NCI-H2227 treated with DMSO at 0.1 percent for 48 hours (cell line): ENCODE results near the gene UBN2.
"Not testable (repeated sequence)": the region's sequence is repeated elsewhere in the genome, so short reads cannot be mapped to it uniquely, and the experiment has no call there.

Source experiments
- DNase-seq: peaks from one replicate; lab custom pipeline; 2025; lab: John Stamatoyannopoulos, UW

UBN2 gene

DNA sequence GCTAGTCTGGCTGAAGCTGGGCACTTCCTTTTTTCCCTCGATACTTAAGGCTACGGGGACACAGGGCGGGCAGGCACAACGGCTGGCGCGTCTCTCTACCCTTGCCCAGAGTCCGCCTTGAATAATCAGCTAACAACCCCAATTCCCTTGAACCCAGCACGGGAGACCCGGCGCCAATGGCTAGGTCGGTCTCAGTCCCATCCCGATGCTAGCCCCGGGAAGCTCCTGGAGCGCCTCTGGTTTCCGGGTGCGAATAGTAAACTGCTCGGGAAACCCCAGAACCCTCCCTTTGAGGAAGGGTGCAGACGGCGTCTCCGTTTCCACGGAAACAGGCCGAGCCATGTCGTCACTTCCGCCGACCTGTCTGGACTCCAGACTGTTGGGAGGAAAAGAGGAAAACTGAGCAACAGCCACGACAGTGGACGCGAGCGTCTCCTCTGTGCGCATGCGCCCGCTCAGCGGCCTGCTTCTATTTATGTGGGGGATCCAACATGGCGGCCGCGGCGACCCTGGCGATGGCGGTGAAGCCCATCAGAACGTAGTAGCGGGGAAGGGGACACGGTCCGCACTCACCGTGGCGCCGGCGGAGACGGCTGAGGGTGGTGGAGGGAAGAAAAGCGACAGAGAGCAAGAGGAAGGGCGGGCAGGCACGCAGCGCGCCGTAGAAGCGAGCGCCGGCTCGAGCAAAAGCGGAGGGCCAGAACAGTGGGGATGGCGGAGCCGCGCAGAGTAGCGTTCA is at the start of gene UBN2:
UBN2 (plus strand) TSS at position 464 of the 739 bp plus-strand sequence; CDS start at position 712, 248 bp downstream.
- DNase-seq: peak; percentile 92

DNA sequence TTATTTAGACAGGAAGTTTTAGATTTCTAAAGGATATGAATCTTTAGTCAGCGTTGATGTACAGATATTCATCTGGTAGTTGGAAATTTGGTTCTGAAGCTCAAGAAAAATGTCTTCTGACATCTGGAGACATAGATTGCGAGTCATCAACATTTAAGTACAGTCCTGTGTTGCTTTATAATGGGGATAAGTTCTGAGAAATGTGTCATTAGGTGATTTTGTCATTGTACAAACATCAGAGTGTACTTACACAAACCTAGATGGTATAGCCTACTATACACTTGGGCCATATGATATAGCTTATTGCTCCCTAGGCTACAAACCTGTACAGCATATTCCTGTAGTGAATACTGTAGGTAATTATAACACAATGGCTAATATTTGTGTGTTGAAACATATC is 49.6 kb upstream of the UBN2 start:
- no peak for DNase-seq

DNA sequence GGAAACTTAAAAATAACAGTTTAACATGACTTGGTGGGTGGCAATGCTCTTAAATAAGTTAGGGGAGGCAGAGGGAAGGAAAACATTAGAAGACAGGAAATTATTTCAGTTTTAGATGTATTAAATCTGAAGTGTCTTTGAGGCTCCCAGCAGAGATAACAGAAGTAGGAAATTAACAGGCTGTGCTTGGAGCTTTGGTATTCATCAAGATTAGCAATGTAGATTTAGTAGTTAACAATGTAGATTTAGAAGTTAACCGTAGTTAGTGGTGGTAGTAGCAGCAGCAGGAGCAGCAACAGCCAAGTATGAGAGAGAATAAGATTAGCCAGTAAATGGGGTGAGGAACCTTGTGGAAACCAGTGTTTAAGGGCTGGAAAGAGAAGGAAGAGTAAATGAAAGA is 48.7 kb upstream of the UBN2 start:
- no peak for DNase-seq

DNA sequence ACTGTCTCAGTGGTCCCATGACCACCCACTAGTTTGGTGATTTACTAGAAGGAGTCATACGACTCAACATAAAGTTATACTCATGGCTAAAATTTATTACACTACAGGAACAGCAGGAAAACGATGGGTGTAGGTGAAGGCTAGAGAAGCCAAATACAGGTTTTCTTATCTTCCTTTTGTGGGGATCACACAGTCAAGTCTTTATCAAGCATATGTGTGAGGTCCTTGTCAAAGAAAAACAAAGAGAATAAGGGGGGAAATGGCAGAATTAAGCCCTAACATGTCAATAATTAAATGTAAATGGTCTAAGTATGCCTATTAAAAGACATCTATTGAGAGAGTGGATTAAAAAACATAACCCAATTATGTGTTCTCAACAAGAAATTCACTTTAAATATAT is 47.8 kb upstream of the UBN2 start:
- no peak for DNase-seq

DNA sequence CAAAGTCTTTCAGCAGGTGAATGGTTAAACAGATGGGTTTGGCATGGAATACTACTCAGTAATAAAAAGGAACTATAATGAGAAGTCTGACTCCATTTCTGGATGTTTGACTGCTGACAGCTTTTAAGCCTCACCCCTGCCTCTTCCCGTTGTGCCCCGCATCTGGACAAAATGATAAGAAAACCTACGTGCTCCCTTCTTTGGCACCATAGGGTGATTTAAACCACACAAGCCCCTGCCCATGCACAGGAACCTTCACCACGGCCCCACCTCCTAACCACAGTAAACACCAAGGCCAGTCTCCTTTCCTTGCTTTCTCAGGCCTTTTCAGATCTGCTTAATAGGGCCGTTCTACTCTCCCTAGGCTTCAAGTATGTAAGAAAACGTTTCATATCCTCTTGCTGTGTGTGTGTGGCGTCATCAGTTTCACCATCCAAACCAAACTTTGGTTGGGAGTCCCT is 47.1 kb upstream of the UBN2 start:
- DNase-seq: no peak

DNA sequence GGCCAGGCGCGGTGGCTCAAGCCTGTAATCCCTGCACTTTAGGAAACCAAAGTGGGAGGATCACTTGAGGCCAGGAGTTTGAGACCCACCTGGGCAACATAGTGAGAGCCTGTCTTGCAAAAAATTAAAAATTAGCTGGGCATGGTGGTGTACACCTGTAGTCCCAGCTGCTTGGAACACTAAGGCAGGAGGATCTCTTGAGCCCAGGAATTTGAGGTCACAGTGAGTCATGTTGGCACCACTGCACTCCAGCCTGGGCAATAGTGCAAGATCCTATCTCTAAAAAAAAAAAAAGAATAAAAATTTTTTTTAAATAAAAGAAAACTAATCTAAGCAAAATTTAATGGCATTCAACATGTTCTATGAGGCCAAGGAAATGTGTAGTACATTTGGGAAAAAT is 44.9 kb upstream of the UBN2 start:
- no peak for DNase-seq

DNA sequence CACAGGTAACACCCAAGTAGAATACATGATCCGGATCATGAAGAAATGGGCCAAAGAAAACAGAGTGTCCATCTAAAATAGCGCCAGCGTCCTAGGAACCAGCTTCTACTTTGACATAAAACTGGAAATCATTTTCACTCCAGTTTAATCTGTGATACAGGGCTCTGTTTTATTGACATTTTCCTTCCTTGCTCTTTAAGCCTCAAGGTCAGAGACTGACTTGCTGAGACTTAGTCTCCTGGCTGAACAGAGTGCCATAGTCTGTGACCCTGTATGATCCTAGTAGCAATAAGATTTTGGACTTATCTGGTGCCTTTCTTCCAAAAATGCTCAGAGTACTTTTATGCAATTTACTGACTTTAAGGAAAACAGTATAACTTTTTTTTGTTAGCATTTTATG is 41.7 kb upstream of the UBN2 start:
- DNase-seq: no peak

DNA sequence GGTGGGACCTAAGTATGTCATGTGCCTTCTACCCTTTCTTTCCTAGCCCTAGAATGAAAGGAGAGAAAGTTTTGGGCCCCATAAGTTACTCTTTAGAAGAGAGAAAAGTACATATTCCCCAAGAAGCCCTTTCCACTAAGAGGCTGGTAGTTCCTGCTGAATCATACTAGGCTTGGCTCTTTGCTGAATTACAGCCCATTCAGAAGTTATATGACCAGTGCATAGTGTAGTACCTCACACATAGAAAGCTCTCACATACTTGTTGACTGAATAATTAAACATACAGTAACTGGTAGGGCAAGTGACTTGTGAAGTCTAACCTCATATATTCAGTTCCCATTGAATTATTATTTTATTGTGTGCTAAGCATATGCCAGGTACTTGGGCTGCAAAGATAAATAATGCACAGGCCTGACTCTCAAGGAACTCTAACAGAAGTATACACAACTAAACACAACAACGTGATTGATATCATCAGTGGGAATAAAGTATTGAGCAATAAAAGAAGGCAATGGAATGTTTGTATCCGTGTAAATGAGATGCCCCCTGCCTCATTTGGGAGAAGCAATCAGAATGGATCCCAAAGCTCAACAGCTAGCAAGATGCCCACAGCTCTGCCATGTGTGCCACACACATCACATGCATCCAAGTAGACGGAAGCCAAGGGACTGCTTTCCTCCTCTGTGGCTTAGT is 38.9 kb upstream of the UBN2 start:
- no peak for DNase-seq

DNA sequence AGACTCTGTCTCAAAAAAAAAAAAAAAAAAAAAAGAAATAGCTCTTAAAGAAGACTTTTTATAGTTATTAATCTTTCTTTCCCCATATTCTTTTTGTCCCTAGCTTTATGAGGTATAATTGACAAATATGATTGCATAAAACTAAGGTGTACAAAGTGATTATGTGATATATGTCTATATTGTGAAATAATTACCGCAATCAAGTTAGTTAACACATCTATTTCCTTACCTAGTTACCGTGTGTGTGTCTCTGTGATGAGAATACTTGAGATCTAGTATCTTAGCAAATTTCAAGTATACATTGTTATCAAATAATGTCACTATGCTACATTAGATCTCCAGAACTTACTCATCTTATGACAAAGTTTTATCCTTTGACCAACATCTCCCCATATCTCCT is 30.7 kb upstream of the UBN2 start:
- DNase-seq: no peak

DNA sequence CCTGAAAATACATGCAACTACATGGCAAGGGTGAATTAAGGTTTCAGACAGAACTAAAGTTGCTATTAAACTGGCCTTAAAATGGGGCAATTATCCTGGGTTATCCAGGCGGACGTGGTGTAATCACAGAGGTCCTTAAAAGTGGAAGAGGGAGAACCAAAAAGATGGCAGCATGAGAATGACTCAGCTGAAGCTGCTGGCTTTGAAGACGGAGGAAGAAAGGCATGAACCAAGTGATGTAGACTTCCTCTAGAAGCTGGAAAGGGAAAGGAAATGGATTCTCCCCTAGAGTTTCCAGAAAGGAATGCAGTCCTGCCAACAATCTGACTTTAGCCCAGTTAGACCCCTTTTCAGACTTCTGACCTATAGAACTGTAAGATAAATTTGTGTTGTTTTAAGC is 27.0 kb upstream of the UBN2 start:
- DNase-seq: no peak

DNA sequence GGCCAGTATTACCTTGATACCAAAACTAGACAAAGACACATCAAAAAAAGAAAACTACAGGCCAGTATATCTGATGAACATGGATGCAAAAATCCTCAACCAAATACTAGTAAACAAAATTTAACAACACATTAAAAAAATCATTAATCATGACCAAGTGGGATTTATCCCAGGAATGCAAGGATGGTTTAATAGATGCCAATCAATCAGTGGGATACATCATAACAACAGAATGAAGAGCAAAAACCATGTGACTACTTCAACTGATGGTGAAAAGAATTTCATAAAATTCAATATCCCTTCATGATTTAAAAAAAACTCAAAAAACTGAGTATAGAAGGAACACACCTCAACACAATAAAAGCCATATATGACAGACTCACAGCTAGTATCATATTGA is 25.2 kb upstream of the UBN2 start:
- no peak for DNase-seq

DNA sequence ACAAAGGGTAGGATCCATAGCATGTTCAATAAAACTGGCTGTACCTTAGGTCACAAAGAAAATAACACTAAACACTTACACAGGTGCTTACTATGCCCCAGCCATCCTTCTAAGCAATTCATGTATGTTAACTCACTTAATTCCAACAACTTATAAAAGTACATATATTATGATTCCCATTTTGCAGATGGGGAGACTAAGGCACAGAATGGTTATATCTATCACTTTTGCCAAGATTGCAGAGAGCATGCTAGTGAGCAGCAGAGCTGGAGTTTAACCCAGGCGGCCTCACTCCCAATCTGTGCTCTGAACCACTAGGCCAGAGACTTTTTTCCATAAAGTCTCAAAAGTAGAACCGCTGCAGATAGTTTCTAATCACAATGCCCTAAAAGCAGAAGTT is 18.9 kb upstream of the UBN2 start:
- DNase-seq: no peak

DNA sequence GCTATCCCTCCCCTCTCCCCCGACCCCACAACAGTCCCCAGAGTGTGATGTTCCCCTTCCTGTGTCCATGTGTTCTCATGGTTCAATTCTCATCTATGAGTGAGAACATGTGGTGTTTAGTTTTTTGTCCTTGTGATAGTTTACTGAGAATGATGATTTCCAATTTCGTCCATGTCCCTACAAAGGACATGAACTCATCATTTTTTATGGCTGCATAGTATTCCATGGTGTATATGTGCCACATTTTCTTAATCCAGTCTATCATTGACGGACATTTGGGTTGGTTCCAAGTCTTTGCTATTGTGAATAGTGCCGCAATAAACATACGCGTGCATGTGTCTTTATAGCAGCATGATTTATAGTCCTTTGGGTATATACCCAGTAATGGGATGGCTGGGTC is 17.5 kb upstream of the UBN2 start:
- not testable (repeated sequence) for DNase-seq

DNA sequence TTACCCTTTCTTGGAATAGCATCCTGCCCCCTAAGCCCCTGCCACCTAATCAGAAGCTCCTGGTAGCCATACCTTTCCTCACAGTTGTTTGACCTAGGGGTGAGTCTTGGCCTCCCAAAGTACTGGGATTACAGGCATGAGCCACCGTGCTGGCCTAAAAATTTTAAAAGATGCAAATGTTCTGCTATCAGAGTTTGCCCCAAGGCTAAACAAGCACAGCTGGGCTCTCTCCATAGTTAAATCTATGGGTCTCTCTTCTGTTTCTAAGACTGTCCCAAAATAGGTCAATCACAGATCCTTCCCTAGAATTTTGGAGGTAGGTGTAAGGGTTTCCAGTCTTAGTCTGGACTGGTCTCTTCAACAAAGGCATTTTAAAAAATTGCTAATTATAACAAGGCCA is 12.9 kb upstream of the UBN2 start:
- no peak for DNase-seq

DNA sequence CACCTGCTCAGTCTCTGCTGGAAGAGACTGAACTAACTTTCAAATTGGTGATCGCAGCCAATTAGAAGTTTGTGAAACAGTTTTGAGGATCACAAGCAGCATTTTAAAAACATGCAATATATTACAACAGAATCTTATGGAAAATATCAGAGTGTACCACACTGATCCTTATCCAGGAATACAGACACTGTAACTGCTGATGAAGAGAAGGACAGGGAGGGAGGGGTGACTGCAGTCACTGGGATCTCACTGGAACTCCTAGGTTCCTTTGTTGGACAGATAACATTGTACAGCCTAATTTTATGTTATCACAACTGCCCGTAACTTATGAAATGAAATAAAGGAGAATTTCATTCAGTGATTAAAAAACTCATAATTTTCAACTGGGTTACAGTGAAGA is 6.8 kb upstream of the UBN2 start:
- no peak for DNase-seq

DNA sequence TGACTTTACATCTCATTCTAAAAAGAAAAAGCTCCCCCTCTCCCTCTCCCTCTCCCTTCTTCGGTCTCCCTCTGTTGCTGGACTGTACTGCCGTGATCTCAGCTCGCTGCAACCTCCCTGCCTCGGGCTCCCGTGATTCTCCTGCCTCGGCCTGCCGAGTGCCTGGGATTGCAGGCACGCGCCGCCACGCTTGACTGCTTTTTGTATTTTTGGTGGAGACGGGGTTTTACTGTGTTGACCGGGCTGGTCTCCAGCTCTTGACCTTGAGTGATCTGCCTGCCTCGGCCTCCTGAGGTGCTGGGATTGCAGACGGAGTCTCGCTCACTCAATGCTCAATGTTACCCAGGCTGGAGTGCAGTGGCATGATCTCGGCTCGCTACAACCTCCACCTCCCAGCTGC is 6.2 kb upstream of the UBN2 start:
- DNase-seq: not testable (repeated sequence)

DNA sequence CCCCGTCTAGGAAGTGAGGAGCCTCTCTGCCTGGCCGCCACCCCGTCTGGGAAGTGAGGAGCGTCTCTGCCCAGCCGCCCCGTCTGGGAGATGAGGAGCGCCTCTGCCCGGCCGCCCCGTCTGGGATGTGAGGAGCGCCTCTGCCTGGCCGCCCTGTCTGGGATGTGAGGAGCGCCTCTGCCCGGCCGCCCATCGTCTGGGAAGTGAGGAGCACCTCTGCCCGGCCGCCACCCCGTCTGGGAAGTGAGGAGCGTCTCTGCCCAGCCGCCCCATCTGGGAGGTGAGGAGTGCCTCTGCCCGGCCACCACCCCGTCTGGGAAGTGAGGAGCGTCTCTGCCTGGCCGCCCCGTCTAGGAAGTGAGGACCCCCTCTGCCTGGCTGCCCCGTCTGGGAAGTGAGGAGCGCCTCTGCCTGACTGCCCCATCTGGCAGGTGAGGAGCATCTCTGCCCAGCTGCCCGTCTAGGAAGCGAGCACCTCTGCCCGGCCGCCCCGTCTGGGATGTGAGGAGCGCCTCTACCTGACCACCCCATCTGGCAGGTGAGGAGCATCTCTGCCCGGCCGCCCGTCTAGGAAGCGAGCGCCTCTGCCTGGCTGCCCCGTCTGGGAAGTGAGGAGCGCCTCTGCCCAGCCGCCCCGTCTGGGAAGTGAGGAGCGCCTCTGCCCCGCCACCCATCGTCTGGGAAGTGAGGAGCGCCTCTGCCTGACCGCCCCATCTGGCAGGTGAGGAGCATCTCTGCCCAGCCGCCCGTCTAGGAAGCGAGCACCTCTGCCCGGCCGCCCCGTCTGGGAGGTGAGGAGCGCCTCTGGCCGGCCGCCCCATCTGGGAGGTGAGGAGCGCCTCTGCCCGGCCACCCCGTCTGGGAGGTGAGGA is 5.5 kb upstream of the UBN2 start:
- DNase-seq: not testable (repeated sequence)

DNA sequence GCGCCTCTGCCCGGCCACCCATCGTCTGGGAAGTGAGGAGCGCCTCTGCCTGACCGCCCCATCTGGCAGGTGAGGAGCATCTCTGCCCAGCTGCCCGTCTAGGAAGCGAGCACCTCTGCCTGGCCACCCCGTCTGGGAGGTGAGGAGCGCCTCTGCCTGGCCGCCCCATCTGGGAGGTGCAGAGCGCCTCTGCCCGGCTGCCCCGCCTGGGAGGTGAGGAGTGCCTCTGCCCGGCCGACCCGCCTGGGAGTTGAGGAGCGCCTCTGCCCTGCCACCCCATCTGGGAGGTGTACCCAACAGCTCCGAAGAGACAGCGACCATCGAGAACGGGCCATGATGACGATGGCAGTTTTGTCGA is 4.9 kb upstream of the UBN2 start:
- not testable (repeated sequence) for DNase-seq

DNA sequence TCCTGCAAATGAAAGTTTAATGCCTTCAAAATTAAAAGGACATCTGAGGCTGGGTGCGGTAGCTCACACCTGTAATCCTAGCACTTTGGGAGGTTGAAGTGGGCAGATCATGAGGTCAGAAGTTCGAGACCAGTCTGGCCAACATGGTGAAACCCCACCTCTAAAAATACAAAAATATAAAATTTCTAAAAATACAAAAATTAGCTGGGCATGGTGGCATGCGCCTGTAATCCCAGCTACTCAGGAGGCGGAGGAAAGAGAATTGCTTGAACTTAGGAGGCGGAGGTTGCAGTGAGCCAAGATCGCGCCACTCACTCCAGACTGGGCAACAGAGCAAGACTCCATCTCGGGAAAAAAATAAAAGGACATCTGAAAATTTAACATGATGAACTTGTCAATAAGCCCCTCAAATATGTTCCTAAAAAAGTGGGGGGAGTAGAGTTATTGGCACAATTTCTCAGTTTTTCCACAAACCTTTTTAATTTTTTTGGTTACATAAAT is 4.0 kb upstream of the UBN2 start:
- DNase-seq: not testable (repeated sequence)

DNA sequence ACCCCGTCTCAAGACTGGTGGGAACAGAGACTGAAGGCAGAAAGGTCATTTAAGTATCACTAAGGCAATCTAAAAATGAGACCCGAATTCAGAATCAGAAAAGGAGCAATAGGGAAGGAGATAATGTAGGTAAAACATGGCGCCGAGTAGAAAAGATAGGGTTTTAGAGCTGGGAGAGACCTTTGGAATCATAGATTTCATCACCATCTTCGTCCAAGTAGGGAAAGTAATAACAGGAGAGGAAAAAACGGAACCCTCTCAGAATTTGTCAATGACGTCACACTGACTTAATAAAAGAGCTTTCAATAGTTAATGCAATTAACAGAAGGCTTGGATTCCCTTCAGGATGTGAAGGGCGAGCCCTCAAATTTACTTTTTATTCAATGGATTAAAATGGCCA is 1.0 kb upstream of the UBN2 start:
- DNase-seq: no peak

DNA sequence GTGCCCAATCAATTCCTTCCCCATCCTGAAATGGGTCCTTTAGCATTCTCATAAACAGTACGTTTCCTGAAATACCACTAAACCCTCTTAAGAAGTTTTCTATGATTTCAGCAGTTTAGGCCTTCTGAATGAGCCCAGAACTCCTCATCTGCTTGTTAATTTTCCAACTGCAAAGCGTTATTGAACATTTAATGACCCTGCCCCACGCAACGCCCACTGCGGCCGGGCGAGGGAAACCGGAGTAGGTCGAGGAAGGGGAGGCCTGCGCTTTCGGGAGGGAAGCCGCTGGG is 608 bp upstream of the UBN2 start:
- no peak for DNase-seq

DNA sequence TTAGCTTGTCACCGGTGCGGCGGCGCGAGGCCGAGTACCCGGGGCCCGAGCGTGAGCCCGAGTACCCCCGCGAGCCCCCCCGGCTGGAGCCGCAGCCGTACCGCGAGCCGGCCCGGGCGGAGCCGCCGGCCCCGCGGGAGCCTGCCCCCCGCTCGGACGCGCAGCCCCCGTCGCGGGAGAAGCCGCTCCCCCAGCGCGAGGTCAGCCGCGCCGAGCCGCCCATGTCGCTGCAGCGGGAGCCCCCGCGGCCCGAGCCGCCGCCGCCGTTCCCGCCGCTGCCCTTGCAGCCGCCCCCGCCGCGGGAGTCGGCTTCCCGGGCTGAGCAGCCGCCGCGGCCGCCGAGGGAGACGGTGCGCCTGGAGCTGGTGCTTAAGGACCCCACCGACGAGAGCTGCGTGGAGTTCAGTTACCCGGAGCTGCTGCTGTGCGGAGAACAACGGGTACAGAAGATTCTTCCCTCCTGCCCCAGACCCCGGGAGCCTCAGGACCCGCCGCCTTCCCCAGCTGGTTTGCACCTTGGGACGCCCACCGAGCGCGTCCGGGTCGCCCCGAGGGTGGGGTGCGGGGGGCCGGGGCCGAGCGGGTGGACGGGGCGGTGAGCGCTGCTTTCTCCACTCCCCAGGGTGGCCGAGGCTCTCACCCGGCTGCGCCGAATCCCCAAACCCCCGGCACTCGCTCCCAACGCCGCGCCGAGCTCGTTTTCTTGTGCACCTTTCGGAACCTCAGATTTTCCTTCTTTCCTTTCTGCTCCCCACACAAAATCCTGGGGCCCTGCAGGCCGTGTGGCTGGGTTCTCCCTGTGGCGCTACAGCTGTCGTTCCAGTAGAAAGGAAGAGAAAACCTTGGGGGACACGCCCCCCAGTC is 708 bp downstream of the UBN2 start:
- no peak for DNase-seq
